ENCODE data around the gene STRADA. TPM values are rescaled to one million over a fixed set of nuclear protein-coding genes. Genes with fewer than 3 reads are reported as not detected.
A peak's percentile ranks its signal among the peaks of the same experiment; 100 is the strongest.

Gene STRADA
- total and polyA plus RNA-seq, 2 donors (not counting 3 experiments of a cell fraction or from before 2014, with no cell fraction given): 47.0 to 53.6 TPM

GRCh38 chr17:63775420-63775819, 33.8 kb upstream of the STRADA start:
- intact Hi-C loops (cut with micrococcal nuclease): loop anchor here (2.0 kb wide), 1 partner anchor 153 kb away; the partner anchor contains the start of gene MAP3K3
- FAIRE-seq (no peak), DNase-seq (ENCODE audit: low read depth, low spot score) (peak; percentile 30)
- dilution Hi-C loops (cut with MboI; ENCODE audit: extremely low pct_ligation_motif_present, low sequenced_read_pairs): no loop called here
- Histone ChIP-seq H3K36me3 (ENCODE audit: control insufficient read depth in 2 of 2, extremely low read depth in 1 of 2, insufficient read depth in 2 of 2, low read length in 2 of 2) (peaks cover 0 to 3% of the 10 kb centered on the region in 2 experiments), H4K20me1 (replicated peaks; ENCODE audit: control insufficient read depth, extremely low read depth, insufficient read depth, low read length) (peaks cover 3% of the 10 kb centered on the region), H3K79me2 (ENCODE audit: control insufficient read depth, insufficient read depth, low read length) (peaks cover 88% of the 10 kb centered on the region), H3K27ac (ENCODE audit: insufficient read depth, low read depth, low read length) (peak overlapping the region; percentile 68), H3K9ac (replicated peaks; ENCODE audit: extremely low read depth, insufficient read depth, low read length) (peak overlapping the region; percentile 90), H3K27me3 (ENCODE audit: control insufficient read depth in 2 of 2, insufficient read depth in 2 of 2, low read length in 2 of 2) (no peaks in the 10 kb centered on the region), H3K4me3 (replicated peaks in 1 of 3; ENCODE audit: insufficient read depth in 1 of 3, low read depth in 1 of 3, low read length in 3 of 3) (peak overlapping the region; percentile 77 to 94 (median 94)), H3K9me3 (replicated peaks; ENCODE audit: control insufficient read depth, insufficient read depth, low read length) (no peaks in the 10 kb centered on the region), H2AFZ (ENCODE audit: low read depth, low read length) (no peak overlapping the region), H3K4me1 (ENCODE audit: control insufficient read depth, extremely low read depth, insufficient read depth, low read length) (peaks cover 18% of the 10 kb centered on the region), H3K9me1 (replicated peaks; ENCODE audit: control insufficient read depth, extremely low read depth, insufficient read depth, low read length) (no peaks in the 10 kb centered on the region), H3K4me2 (ENCODE audit: insufficient read depth, low read length) (peak overlapping the region; percentile 98)
- BruUV-seq (replicated peaks): no TSS peak
- ChIA-PET CTCF (interaction anchor here (0.7 to 2.4 kb wide), 9 partner anchors 8 to 350 kb away, joined by 3 to 9 read pairs (median 3); no protein-coding TSS in a partner anchor), POLR2A (interaction anchor here (0.6 kb wide), 1 partner anchor 45 kb away, joined by 4 read pairs; no protein-coding TSS in a partner anchor)
- TF ChIP-seq EZH2 (IDR thresholded peaks at IDR 0.05; ENCODE audit: borderline replicate concordance, low read depth, low read length, severe bottlenecking) (no peak), CTCF (IDR thresholded peaks at IDR 0.05; ENCODE audit: extremely low read depth in 1 of 2, insufficient read depth in 1 of 2, low read depth in 1 of 2, low read length in 2 of 2) (no peak), GATA2 (IDR thresholded peaks at IDR 0.05; ENCODE audit: insufficient read depth, insufficient read length, low read depth, low read length) (no peak), POLR2AphosphoS5 (IDR thresholded peaks at IDR 0.05; ENCODE audit: insufficient read depth, low read depth, low read length) (no peak), MYC (IDR thresholded peaks at IDR 0.05; ENCODE audit: low read depth, low read length) (no peak), POLR2A (IDR thresholded peaks at IDR 0.05; ENCODE audit: low read depth, low read length) (no peak), JUN (IDR thresholded peaks at IDR 0.05; ENCODE audit: borderline replicate concordance, insufficient read depth, insufficient read length, low read depth) (no peak), MAX (IDR thresholded peaks at IDR 0.05; ENCODE audit: insufficient read depth, insufficient read length) (no peak), FOS (IDR thresholded peaks at IDR 0.05; ENCODE audit: borderline replicate concordance, insufficient read depth, low read length) (no peak)

Data from endothelial cell of umbilical vein (primary cell).